Germinal center (tissue), 1 donor: ENCODE results near the gene KIRREL3.
A peak's percentile ranks its signal among the peaks of the same experiment; 100 is the strongest.

Experiments
- DNase-seq: peaks from one replicate; pipeline ENCODE4 v3.0.0; 2012; ENCODE audit warnings: mixed read lengths, low spot score

KIRREL3 gene

DNA sequence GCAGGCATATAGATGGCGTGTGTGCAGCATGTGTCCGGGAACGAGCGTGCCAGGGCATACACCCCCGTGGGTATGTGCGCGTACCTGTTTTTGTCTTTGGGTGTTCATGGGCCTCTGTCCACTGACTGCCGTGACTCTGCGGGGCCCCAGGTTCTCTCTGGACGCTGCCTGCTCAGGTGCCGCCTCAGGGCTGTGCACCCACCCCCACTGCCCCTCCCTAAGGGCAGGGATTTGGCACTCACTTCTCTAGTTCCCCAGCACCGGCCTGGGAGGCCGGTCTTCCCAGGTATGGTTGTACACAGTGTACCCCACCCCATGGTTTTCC lies 533.6 kb downstream of the KIRREL3 start:
- no peak for DNase-seq

GRCh38 chr11:126466236-126467045 lies 534.1 kb downstream of the KIRREL3 start:
- no peak for DNase-seq

- peak; percentile 25 for DNase-seq
Measured at GRCh38 chr11:126465573-126466188, 534.9 kb downstream of the KIRREL3 start.

DNA sequence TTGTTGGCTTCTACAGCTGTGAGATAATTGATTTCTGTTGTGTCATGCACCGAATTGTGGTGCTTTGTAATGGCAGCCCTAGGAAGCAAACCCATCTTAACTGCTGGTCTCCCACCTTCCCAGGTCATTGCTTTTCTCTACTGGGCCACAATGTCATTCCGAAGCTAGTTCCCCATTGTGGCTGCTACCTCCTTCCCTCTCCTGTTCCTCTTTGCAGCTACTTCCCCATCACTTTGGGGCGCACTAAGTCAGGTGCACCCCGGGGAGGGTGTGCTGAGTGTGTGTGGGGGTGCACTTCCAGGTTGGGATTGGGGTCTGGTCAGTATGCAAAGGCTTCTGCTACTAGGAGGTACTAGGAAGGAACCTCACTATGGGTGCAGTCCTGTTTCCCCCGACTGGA lies 535.8 kb downstream of the KIRREL3 start:
- no peak for DNase-seq

DNA sequence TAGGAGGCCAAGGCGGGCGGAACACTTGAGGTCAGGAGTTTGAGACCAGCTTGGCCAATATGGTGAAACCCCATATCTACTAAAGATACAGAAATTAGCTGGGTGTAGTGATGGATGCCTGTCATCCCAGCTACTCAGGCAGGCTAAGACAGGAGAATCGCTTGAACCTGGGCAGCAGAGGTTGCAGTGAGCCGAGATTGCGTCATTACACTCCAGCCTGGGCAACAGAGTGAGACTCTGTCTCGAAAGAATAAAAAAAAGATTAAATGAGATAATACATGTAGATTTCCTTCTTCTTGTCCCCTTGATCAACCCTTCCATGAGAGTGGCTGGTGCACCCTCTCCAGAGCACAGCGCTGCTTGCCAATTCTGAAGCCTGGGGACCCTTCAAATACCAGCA lies 538.1 kb downstream of the KIRREL3 start:
- DNase-seq: no peak

GRCh38 chr11:126461996-126462395 lies 538.6 kb downstream of the KIRREL3 start:
- no peak for DNase-seq

- no peak for DNase-seq
Measured at GRCh38 chr11:126461096-126461440, 539.5 kb downstream of the KIRREL3 start.

- no peak for DNase-seq
Measured at GRCh38 chr11:126460417-126461095, 540.0 kb downstream of the KIRREL3 start.

- DNase-seq: no peak
Measured at GRCh38 chr11:126459691-126460281, 540.8 kb downstream of the KIRREL3 start.

DNA sequence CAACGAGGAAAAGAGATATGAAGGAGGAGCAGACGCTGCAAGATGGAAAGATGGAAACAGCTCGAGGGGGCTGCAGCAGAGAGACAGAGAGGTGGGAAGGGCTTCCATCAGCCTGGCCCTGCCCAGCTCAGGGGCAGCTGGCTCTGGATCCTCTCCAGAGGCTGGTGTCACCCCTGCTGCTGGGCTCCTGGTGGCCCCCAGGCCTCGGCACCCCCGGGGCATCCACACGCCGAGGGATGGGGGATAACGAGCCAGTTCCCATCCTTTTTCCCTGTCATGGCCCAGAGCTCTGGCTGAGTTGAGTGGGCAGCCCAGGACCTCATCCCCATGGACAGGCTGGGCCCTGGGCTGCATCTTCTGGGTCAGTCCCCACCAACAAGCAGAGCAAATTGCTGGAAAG lies 542.8 kb downstream of the KIRREL3 start:
- no peak for DNase-seq

DNA sequence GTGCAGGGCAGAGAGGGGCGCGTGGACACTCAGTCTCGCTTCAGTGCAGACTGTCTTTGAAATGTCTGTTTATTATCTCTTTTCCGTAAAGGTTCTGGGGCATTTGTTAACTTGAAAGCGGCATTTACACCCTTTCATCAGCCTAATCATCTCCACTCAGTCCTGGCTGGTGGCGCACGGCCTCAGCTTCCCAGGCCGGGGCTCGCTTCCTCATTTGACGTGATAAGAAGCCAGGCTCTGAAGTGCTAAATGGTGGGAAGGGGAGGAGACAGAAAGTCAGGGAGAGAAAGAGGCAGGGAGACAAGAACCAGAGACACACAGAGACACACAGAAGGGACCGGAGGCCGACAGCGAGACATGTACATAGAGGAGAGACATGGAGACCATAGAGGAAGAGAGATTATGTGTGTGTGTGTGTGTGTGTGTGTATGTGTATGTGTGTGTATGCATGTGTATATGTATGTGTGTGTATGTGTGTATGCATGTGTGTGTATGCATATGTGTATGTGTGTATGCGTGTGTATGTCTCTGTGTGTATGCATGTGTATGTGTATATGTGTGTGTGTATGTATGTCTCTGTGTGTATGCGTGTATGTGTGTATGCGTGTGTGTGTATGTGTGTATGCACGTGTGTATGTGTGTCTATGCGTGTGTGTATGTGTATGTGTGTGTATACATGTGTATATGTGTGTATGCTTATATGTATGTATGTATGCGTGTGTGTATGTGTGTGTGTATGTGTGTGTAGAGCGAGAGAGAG lies 543.6 kb downstream of the KIRREL3 start:
- no peak for DNase-seq

GRCh38 chr11:126456089-126456488 lies 544.5 kb downstream of the KIRREL3 start:
- no peak for DNase-seq

GRCh38 chr11:126452241-126453101 lies 548.1 kb downstream of the KIRREL3 start:
- no peak for DNase-seq

DNA sequence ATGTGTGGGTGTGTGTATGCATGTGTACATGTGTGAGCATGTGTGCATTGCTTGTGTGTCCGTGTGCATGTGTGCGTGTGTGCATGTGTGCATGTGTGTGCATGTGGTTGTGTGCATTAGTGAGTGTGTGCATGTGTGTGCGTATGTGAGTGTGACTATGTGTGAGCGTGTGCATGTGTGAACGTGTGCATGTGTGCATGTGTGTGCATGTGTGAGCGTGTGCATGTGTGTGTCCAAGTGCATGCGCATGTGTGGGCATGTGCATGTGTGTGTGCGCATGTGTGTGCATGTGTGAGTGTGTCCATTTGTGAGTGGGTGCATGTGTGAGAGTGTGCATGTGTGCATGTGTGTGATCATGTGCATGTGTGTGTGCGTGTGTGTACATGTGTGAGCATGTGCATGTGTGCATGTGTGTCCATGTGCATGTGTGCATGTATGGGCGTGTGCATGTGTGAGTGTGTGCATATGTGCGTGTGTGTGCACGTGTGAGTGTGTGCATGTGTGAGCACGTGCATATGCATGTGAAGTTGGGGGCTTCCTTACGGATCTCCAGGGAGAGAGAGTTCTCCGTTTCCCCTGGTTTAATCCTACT lies 549.3 kb downstream of the KIRREL3 start:
- DNase-seq: no peak

DNA sequence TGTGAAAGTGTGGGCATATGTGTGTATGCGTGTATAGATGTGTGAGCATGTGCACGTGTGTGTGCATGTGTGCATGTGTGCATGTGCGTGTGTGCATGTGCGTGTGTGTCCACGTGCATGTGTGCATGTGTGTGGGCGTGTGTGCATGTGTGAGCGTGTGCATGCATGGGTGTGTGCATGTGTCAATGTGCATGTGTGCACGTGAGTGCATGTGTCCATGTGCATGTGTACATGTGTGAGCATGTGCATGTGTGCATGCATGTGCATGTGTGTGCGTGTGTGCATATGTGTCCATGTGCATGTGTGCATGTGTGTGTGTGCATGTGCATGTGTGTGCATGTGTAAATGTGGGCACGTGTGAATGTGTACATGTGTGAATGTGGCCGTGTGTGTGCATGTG lies 549.8 kb downstream of the KIRREL3 start:
- no peak for DNase-seq

DNA sequence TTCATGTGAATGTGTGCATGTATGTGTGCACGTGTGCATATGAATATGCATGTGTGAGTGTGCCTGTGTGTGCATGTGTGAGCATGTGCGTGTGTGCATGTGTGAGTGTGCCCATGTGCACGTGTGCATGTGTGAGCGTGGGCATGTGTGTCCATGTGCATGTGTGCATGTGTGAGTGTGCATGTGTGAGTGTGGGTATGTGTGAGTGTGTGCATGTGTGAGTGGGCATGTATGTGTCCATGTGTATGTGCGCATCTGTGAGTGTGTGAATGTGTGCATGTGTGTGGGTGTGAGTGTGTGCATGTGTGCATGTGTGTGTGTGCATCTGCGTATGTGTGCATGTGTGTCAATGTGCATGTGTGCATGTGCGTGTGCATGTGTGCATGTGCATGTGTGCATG lies 550.4 kb downstream of the KIRREL3 start:
- no peak for DNase-seq

- DNase-seq: no peak
Measured at GRCh38 chr11:126446581-126446980, 554.0 kb downstream of the KIRREL3 start.

DNA sequence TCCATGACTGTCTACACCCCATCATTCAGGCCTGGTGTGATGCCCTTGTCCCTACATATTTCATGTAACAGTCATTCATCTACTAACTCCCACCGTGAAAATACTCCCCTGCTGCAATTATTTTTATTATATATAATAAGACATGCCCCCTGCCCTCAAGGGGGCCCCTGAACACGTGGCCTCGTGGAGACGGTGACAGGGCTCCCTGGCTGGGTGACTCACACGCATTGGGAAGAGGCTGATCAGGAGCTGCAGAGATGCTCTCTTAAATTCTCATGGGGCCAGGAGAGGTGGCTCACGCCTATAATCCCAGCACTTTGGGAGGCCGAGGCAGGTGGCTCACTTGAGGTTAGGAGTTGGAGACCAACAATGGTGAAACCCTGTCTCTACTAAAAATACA lies 556.5 kb downstream of the KIRREL3 start:
- no peak for DNase-seq

DNA sequence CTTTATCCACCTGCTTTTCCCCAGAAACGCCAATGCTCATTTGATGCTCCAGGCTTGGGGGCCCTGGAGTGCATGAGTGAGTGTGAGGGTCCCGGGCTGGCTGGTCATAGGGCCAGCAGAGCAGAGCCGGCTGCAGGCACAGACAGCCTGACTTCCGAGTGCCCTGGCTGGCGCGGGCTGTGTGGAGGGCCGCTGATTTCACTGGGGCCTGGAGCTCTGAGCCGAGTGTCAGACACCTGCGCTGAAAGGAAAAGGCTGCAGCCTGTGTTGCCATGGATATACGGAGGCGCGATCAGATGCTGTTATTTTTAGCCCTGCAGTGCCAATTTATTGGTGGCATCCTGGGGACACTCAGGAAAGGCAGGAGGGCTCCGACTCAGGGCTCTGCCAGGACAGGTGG lies 557.5 kb downstream of the KIRREL3 start:
- DNase-seq: no peak

DNA sequence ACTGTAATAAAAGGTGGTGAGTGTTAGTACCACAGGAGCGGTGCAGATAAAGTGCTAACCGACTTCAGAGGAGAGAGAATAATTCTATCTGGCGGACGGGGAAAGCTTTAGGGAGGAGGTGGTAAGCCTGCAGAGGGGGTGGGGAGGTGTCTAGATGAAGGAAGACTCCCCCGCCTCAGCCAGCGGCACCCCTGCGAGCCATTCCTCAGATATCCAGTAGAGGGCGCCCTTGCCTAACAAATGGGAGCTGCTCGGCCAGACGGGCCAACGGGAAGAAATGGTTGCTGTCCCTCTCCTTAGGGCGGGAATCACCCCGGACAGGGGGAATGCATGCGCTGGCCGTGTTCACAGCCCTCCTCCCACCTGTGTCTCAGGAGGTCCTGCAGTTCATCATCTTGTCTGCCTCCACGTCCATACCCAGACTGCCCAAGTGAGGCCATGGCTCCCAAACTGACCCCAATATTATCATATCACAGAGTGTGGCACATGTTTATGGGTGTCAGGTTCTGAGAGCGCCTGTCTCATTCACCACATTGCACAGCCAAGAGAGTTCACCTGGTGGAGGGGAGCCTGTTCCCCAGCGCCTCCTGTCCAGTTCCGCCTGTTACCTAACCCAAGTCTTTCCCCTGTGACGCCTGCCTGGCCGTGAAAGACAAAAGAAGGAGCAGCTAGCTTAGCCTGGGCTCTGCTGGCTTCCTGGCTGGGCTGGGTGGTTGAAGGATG lies 559.6 kb downstream of the KIRREL3 start:
- DNase-seq: peak; percentile 83
